B cell (primary cell): ENCODE results near the gene FOXI3. TPM values are rescaled to one million over a fixed set of nuclear protein-coding genes. Genes with fewer than 3 reads are reported as not detected.
A peak's percentile ranks its signal among the peaks of the same experiment; 100 is the strongest.

Experiments used
- ATAC-seq: fragments of 200-7000 bp; cut with Tn5 transposase; one replicate; pipeline ENCODE4 v1.10.0; 2021; ENCODE audit warnings: low read depth, mild to moderate bottlenecking, moderate number of reproducible peaks, moderate library complexity
- CTCF ChIA-PET: fragments of 350-600 bp; sonication (Branson Sonifier 250); formaldehyde crosslinking; loops from one replicate; lab custom pipeline; 2021; ENCODE audit warnings: antibody characterized with exemption, inconsistent platforms; lab: Charles Lee
- POLR2A ChIA-PET: fragments of 350-600 bp; sonication (Branson Sonifier 250); formaldehyde crosslinking; loops from one replicate; lab custom pipeline; 2021; ENCODE audit warnings: antibody characterized with exemption; lab: Charles Lee
- DNase-seq: peaks from one replicate; pipeline ENCODE4 v3.0.0; 2013
- H2AFZ ChIP-seq: 2 replicates; pipeline ENCODE4 v1.6.1; 2012; ENCODE audit warnings: mild to moderate bottlenecking, low read depth, low read length; ENCODE audit not compliant: insufficient read depth, poor library complexity, severe bottlenecking
- H3K27ac ChIP-seq, 2 donors: 1 replicate in 1 of 2; 2 replicates in 1 of 2; pipeline ENCODE4 v1.5.1; 2012 to 2013; ENCODE audit warnings: low read length in 2 of 2, mild to moderate bottlenecking in 2 of 2, moderate library complexity in 1 of 2
- H3K27me3 ChIP-seq, 4 experiments: fragments of 200-600 bp in 1 of 4; sonication (generic) in 1 of 4; replicated peaks in 1 of 4; 1 replicate in 2 of 4; 2 replicates in 2 of 4; pipeline versions ENCODE4 v1.6.1 to v1.7.0; 2013 to 2016; ENCODE audit warnings: low read length in 3 of 4, mild to moderate bottlenecking in 2 of 4, mixed read lengths in 1 of 4, moderate library complexity in 1 of 4; ENCODE audit not compliant: insufficient read depth in 4 of 4, control insufficient read depth in 3 of 4; ENCODE audit errors: control extremely low read depth in 1 of 4
- H3K36me3 ChIP-seq, 2 experiments: replicated peaks in 1 of 2; 1 replicate in 1 of 2; 2 replicates in 1 of 2; pipeline versions ENCODE4 v1.6.1 to v1.7.1; 2013; ENCODE audit warnings: low read length in 1 of 2; ENCODE audit not compliant: insufficient read depth in 2 of 2, control insufficient read depth in 1 of 2; ENCODE audit errors: control extremely low read depth in 1 of 2, extremely low read depth in 1 of 2
- H3K4me1 ChIP-seq, 2 donors: fragments of 200-600 bp in 1 of 2; sonication (generic) in 1 of 2; 1 replicate in 1 of 2; 2 replicates in 1 of 2; pipeline versions ENCODE4 v1.5.1 to v1.6.1; 2013 to 2017; ENCODE audit warnings: low read length in 2 of 2; ENCODE audit not compliant: control insufficient read depth in 2 of 2, insufficient read depth in 2 of 2
- H3K4me2 ChIP-seq: replicated peaks from 2 replicates; pipeline ENCODE3; 2012; ENCODE audit warnings: mild to moderate bottlenecking, low read depth, low read length; ENCODE audit not compliant: poor library complexity, severe bottlenecking
- H3K4me3 ChIP-seq, 5 experiments: fragments of 200-600 bp in 1 of 5; sonication (generic) in 1 of 5; 1 replicate in 3 of 5; 2 replicates in 2 of 5; pipeline versions ENCODE4 v1.5.1 to v1.7.0; 2011 to 2016; ENCODE audit warnings: low read length in 4 of 5, mild to moderate bottlenecking in 4 of 5, low read depth in 2 of 5, control low read depth in 1 of 5, moderate library complexity in 1 of 5; ENCODE audit not compliant: insufficient read depth in 1 of 5; ENCODE audit errors: control extremely low read depth in 1 of 5, extremely low read depth in 1 of 5
- H3K79me2 ChIP-seq: fragments of 200-600 bp; sonication (generic); one replicate; pipeline ENCODE4 v1.6.0; 2016; ENCODE audit warnings: low read length; ENCODE audit not compliant: control insufficient read depth, insufficient read depth
- H3K9ac ChIP-seq: fragments of 200-600 bp; sonication (generic); 2 replicates; pipeline ENCODE4 v1.6.1; 2017; ENCODE audit warnings: mild to moderate bottlenecking, low read length, moderate library complexity
- H3K9me3 ChIP-seq, 3 donors: one replicate each; pipeline versions ENCODE4 v1.6.1 to v1.7.1; 2013; ENCODE audit warnings: low read length in 2 of 3; ENCODE audit not compliant: control insufficient read depth in 2 of 3, insufficient read depth in 1 of 3; ENCODE audit errors: control extremely low read depth in 1 of 3
- H4K20me1 ChIP-seq: 2 replicates; pipeline ENCODE4 v1.6.0; 2012; ENCODE audit warnings: mild to moderate bottlenecking, low read length; ENCODE audit not compliant: insufficient read depth, control insufficient read depth, poor library complexity, severe bottlenecking
- H3K27ac Mint-ChIP-seq: one replicate; pipeline ENCODE4 v1.8.0; 2021; ENCODE audit warnings: mixed read lengths
- H3K27me3 Mint-ChIP-seq: one replicate; pipeline ENCODE4 v1.8.0; 2021; ENCODE audit warnings: mixed read lengths
- H3K4me1 Mint-ChIP-seq: one replicate; pipeline ENCODE4 v1.8.0; 2021; ENCODE audit warnings: mixed read lengths
- H3K4me3 Mint-ChIP-seq: one replicate; pipeline ENCODE4 v1.8.0; 2021; ENCODE audit warnings: mixed read lengths
- H3K9me3 Mint-ChIP-seq: one replicate; pipeline ENCODE4 v1.8.0; 2022; ENCODE audit warnings: mixed read lengths; ENCODE audit not compliant: insufficient read depth
- CTCF ChIP-seq: fragments of 200-600 bp; IDR thresholded peaks from one replicate; pipeline ENCODE4 v1.8.0; 2022; ENCODE audit warnings: antibody characterized with exemption, mild to moderate bottlenecking
- EZH2 ChIP-seq: IDR thresholded peaks from 2 replicates; pipeline ENCODE4 v1.6.1; 2012; ENCODE audit warnings: borderline replicate concordance, low read depth, mild to moderate bottlenecking, moderate library complexity, low read length; ENCODE audit not compliant: insufficient read depth, poor library complexity, severe bottlenecking
- WGBS: methylation state at CpG from one replicate; pipeline ENCODE4 v1.1.5; 2013; ENCODE audit warnings: missing lambda C conversion rate; ENCODE audit not compliant: insufficient coverage; 5-methylcytosine and 5-hydroxymethylcytosine counted together
- intact Hi-C: fragments of 100-400 bp; cut with micrococcal nuclease; formaldehyde crosslinking; loops from one replicate; pipeline ENCODE4 v1.10.0; 2022
- polyA plus RNA-seq: library from polyadenylated mRNA; depleted of rRNA; stranded (reverse); fragments of >200 nt; gene quantifications from 2 replicates; pipeline ENCODE4 v1.2.3, GENCODE V29; 2012
- total RNA-seq, 2 donors: library from RNA; stranded (reverse); fragments of 120-200 nt in 1 of 2; gene quantifications; 1 replicate in 1 of 2; 2 replicates in 1 of 2; pipeline versions ENCODE4 v1.2.3 to v1.2.4, GENCODE V29; 2013 to 2022

Gene FOXI3
- total and polyA plus RNA-seq, 2 donors (not counting 1 experiment from before 2014, with no cell fraction given), result not detected

DNA sequence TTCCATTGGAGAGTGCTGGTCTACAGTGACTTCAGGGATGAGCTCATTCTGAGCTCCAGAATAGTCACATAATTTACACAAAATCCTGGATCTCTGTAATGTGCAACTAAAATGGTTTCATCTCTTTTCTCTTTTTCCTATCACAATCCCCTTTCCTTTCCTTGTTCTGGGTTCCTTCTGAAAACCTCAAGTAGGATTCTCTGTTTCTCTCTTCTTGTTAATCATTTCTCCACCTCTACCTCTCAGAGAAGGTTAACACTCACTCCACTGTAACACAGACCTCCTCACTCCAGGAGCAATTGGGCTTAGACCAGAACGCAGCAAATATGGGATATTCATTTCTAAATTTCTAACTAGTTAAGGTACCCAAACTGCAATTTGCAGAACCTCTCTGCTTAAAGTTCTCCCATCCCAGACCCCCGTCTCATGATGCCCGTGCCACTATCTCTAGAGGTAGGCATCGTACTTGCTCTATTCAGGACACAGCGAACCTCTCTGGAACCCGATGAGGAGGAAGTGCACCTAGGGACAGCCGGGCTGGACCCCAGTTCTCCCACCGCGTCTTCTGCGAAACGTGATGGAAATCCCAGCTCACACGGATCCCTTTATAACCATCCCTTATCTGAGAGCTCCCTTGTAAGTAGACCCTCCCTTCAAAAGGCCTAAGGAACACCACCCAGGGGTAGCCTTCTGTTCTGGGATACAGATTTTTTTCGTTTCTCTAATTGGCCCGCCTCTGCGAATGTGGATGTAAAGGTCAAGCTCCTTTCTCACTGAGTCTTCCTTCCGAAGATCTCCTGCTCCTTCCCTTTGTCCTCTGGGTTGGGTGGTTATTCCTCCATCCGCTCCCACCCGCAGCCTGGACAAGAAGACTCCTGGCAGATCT is 1.3 kb downstream of the FOXI3 start:
- DNase-seq, result no peak
- peak overlapping the region; percentile 85 for H3K4me3 Mint-ChIP-seq
- intact Hi-C loops, result no loop called here

More for the DNA sequence above, 1.3 kb downstream of the FOXI3 start:
- Histone ChIP-seq H3K4me2 (peak overlapping the region; percentile 72), H3K79me2 (no peaks in the 10 kb centered on the region), H3K36me3 (no peaks in the 10 kb centered on the region), H3K9ac (no peak overlapping the region), H3K27ac (no peak overlapping the region), H4K20me1 (no peaks in the 10 kb centered on the region), H3K27me3 (peaks cover 0 to 65% (median 36%) of the 10 kb centered on the region in 4 experiments), H3K4me1 (peaks cover 12 to 16% of the 10 kb centered on the region in 2 donors), H3K9me3 (peaks cover 0 to 12% (median 2%) of the 10 kb centered on the region in 3 donors), H3K4me3 (peak overlapping the region in 1 of 5 experiments; percentile 44), H2AFZ (peak overlapping the region; percentile 62)
- CTCF ChIA-PET, result no interaction called here
- peaks cover 52% of the 10 kb centered on the region for H3K27me3 Mint-ChIP-seq
- H3K9me3 Mint-ChIP-seq, result no peaks in the 10 kb centered on the region
- 14% methylated on average over 18 of the region's 18 CpGs for WGBS
- POLR2A ChIA-PET, result interaction anchor here (0.6 kb wide), 1 partner anchor 40 kb away, joined by 6 read pairs; no protein-coding TSS in a partner anchor
- peaks cover 10% of the 10 kb centered on the region for H3K4me1 Mint-ChIP-seq
- TF ChIP-seq EZH2 (no peak), CTCF (no peak)
- no peak overlapping the region for H3K27ac Mint-ChIP-seq
- ATAC-seq, result no peak
